BLaER1 (cell line): ENCODE results near the gene TSPAN9.

ENCODE experiments used
- H3K27ac ChIP-seq: shearing (Covaris generic); formaldehyde crosslinking; 2 replicates; pipeline ENCODE4 v1.8.1; 2022
- H3K27me3 ChIP-seq: shearing (Covaris generic); formaldehyde crosslinking; 2 replicates; pipeline ENCODE4 v1.8.1; 2022
- H3K36me3 ChIP-seq: shearing (Covaris generic); formaldehyde crosslinking; 2 replicates; pipeline ENCODE4 v1.8.1; 2022
- H3K4me1 ChIP-seq: shearing (Covaris generic); formaldehyde crosslinking; 2 replicates; pipeline ENCODE4 v1.8.1; 2022
- H3K4me2 ChIP-seq: shearing (Covaris generic); formaldehyde crosslinking; 2 replicates; pipeline ENCODE4 v1.8.1; 2022
- H3K4me3 ChIP-seq: shearing (Covaris generic); formaldehyde crosslinking; 2 replicates; pipeline ENCODE4 v1.8.1; 2022
- H3K9ac ChIP-seq: shearing (Covaris generic); formaldehyde crosslinking; 2 replicates; pipeline ENCODE4 v1.8.1; 2022
- H3K9me3 ChIP-seq: shearing (Covaris generic); formaldehyde crosslinking; 2 replicates; pipeline ENCODE4 v1.8.1; 2022
- H4K20me1 ChIP-seq: shearing (Covaris generic); formaldehyde crosslinking; 2 replicates; pipeline ENCODE4 v1.8.1; 2022
- Cebpa-rat ChIP-seq: shearing (Covaris generic); IDR thresholded peaks from 2 replicates; pipeline ENCODE4 v1.8.1; 2022

TSPAN9 gene

GRCh38 chr12:3308063-3308462 lies 230.9 kb downstream of the TSPAN9 start:
- Histone ChIP-seq H3K4me2 (no peak overlapping the region), H4K20me1 (no peaks in the 10 kb centered on the region), H3K9me3 (no peaks in the 10 kb centered on the region), H3K4me3 (no peak overlapping the region), H3K4me1 (peaks cover 18% of the 10 kb centered on the region), H3K9ac (no peak overlapping the region), H3K27ac (no peak overlapping the region), H3K27me3 (no peaks in the 10 kb centered on the region), H3K36me3 (no peaks in the 10 kb centered on the region)
- TF ChIP-seq Cebpa-rat = no peak

DNA sequence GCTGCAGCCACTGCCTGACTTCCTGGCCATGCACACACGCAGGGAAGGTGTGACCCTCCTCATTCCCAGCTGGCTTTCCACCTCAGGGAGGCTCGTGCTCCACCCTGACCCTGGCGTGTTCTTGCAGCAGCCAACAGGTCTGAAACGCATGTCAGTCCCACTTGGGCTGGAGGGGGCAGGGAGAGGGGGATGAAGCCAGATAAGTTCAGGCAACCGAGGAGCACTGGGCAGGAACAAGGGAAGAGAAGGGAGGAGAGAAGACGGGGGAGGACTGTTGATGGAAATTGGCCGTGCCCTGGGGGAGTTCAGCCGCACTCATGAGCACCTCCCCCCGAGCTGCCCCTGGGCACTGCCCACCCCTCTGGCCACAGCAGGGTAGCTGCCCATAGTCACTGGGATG lies 231.4 kb downstream of the TSPAN9 start:
- H3K4me2 ChIP-seq = no peak overlapping the region
- H3K9me3 ChIP-seq = no peaks in the 10 kb centered on the region
- no peak overlapping the region for H3K9ac ChIP-seq
- H3K4me1 ChIP-seq = peaks cover 18% of the 10 kb centered on the region
- H4K20me1 ChIP-seq = no peaks in the 10 kb centered on the region
- no peaks in the 10 kb centered on the region for H3K27me3 ChIP-seq
- H3K4me3 ChIP-seq = no peak overlapping the region
- no peak overlapping the region for H3K27ac ChIP-seq
- no peaks in the 10 kb centered on the region for H3K36me3 ChIP-seq
- no peak for TF ChIP-seq Cebpa-rat

- Histone ChIP-seq H3K4me2 (peak overlapping the region; percentile 30; the same call in 1 of the 2 replicates), H3K9ac (no peak overlapping the region), H3K27me3 (no peaks in the 10 kb centered on the region), H3K4me3 (no peak overlapping the region), H3K4me1 (peaks cover 13% of the 10 kb centered on the region), H4K20me1 (no peaks in the 10 kb centered on the region), H3K9me3 (no peaks in the 10 kb centered on the region), H3K27ac (no peak overlapping the region), H3K36me3 (no peaks in the 10 kb centered on the region)
- no peak for TF ChIP-seq Cebpa-rat
Measured at GRCh38 chr12:3309805-3310204, 232.6 kb downstream of the TSPAN9 start.

DNA sequence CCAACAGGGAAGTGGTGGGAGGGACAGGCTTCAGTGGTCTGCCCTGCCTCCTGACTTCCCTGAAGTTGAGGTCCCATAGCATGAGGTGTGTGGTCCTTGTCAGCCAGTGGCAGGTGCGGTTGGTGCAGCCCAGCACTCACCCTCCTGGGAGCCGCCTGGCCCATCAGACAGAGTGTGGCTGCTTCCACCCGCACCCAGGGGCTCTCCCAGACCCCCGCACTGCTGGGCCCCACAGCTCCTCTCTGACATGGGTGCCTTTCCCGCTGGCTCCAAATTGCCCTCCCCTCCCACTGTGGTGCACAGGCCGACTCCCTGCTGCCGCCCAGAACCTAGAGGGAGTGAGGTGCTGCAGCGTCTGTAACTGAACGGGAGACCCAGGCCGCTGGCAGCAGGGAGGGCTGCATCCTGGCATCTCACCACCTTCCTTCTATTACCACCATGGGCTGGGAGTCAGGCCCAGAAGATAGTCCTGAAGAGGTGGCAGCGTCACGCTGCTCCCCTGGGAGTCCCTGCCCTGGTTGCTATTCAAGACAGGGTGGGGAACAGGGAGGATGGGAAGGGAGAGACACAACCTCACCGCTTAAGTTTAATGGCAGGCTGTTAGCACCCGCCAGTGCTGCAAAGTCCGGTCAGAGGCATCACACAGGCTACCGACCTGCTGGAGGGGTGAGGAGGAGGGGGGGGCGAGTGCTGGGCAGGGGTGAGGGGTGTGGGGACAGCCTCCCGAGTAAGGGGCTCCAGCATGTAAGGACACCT lies 233.3 kb downstream of the TSPAN9 start:
- Histone ChIP-seq H3K36me3 (no peaks in the 10 kb centered on the region), H3K4me3 (no peak overlapping the region), H3K4me1 (peaks cover 19% of the 10 kb centered on the region), H3K9ac (no peak overlapping the region), H3K27ac (no peak overlapping the region), H3K9me3 (no peaks in the 10 kb centered on the region), H4K20me1 (no peaks in the 10 kb centered on the region), H3K4me2 (peak overlapping the region; percentile 30; the same call in 1 of the 2 replicates), H3K27me3 (no peaks in the 10 kb centered on the region)
- TF ChIP-seq Cebpa-rat = no peak

DNA sequence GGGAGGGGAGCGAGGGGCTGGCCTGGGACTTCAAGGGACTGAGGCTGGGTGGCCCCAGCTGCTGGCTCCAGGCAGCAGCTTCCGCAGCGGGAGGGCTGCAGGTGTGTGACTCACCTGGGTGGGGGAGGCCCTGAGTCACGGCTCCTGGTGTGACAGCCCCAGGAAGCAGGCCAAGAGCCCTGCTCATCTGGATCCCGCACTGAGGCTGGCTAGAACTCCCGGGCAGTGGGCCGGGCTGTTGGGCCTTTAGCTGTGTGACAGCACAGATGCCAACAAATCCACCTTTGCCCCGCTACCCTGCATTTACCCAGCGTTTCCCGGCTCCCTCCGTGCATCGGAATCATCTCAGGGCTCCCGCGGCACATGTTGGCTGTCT lies 233.8 kb downstream of the TSPAN9 start:
- no peak for TF ChIP-seq Cebpa-rat

DNA sequence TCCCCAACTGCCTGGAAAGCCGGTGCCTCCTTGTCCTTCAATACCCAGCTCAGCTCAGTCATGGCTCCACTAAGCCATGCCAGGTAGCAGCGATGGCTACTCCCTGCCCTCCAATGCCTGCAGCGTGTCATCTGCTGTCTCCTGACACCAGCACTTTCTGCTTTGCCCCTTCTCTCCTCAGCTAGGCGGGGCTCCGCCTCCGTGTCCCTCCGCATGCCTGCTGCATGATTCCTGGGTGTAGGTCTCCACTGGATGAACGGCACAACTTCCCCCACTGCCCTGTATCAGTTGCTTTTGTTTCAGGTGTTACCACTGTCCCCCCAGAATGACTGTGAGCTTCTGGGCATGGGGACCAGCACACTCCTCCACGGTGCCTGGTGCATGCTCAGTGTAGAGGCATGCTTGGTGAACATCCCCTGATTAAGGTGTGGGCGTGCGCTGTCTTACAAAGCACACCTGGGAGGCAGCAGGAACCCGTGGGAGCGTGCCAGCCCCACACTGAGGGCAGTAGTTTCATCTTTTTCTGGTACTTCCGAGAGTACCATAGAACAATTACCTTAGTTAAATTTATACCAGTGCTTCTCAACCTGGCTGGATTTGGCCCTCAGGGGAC lies 234.4 kb downstream of the TSPAN9 start:
- Histone ChIP-seq H3K4me1 (peaks cover 21% of the 10 kb centered on the region), H3K4me2 (no peak overlapping the region; the same call in 1 of the 2 replicates), H3K36me3 (no peaks in the 10 kb centered on the region), H3K27ac (no peak overlapping the region), H3K9me3 (no peaks in the 10 kb centered on the region), H3K4me3 (no peak overlapping the region), H3K9ac (no peak overlapping the region), H4K20me1 (no peaks in the 10 kb centered on the region), H3K27me3 (no peaks in the 10 kb centered on the region)
- no peak for TF ChIP-seq Cebpa-rat

More for the DNA sequence above, 233.8 kb downstream of the TSPAN9 start:
- Histone ChIP-seq H4K20me1 (no peaks in the 10 kb centered on the region), H3K9me3 (no peaks in the 10 kb centered on the region), H3K4me1 (peaks cover 21% of the 10 kb centered on the region), H3K36me3 (no peaks in the 10 kb centered on the region), H3K4me2 (no peak overlapping the region), H3K27ac (no peak overlapping the region), H3K4me3 (no peak overlapping the region), H3K27me3 (no peaks in the 10 kb centered on the region), H3K9ac (no peak overlapping the region)

GRCh38 chr12:3313066-3313465 lies 235.9 kb downstream of the TSPAN9 start:
- H3K9ac ChIP-seq = no peak overlapping the region
- H3K4me1 ChIP-seq = peaks cover 31% of the 10 kb centered on the region
- H3K4me2 ChIP-seq = no peak overlapping the region
- H4K20me1 ChIP-seq = no peaks in the 10 kb centered on the region
- no peak for TF ChIP-seq Cebpa-rat
- no peaks in the 10 kb centered on the region for H3K27me3 ChIP-seq
- no peaks in the 10 kb centered on the region for H3K9me3 ChIP-seq
- no peak overlapping the region for H3K27ac ChIP-seq
- H3K4me3 ChIP-seq = no peak overlapping the region
- no peaks in the 10 kb centered on the region for H3K36me3 ChIP-seq

DNA sequence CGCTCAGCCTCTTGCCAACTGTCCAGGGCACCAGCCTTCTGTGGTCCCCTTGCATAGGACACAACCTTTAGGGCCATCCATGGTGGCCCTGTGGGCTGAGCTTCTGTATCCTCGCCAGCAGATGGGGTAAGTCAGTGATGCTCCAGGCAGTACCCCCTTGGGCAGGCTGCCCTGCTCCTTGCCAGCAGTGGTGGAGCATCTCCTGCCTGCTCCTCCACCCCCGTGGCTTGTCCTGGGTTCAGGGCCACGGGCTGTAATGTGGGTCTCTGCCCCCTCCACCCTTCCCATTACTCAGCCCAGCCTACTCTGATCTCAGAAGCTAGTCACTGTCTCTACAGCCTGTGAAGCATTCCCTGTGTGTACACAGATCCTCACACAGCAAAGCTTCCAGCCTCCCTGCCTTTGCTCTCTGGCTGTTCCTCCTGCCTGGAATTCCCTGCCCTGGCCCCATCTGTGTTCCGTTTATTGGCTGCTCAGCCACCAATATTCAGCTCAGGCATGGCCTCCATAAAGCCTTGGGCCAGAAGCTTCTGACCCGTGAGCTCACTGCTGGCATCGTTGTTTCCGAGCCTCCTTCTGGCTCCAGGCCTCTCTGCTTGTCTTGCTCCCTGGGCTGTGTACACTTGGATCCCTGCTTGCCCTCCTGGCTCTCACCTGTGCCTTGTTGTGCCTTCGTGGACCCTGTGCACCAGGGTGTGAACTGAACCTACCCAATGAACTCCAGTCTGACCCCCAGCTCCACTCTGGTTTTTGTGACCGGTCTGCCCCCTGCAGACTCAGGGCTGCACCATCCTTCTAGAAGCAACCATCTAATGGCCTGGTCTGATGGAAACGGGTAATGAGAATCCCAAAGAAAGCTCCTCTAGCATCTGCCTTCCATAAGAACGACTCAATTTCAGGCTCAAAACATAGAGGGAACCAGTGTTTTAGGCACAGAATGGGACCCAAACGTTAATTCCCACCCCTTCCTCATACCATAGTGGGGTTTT lies 236.8 kb downstream of the TSPAN9 start:
- H3K27ac ChIP-seq = no peak overlapping the region
- H3K36me3 ChIP-seq = no peaks in the 10 kb centered on the region
- H4K20me1 ChIP-seq = no peaks in the 10 kb centered on the region
- no peak overlapping the region for H3K9ac ChIP-seq
- H3K27me3 ChIP-seq = no peaks in the 10 kb centered on the region
- H3K4me2 ChIP-seq = no peak overlapping the region
- H3K4me1 ChIP-seq = peaks cover 40% of the 10 kb centered on the region
- H3K4me3 ChIP-seq = no peak overlapping the region
- H3K9me3 ChIP-seq = no peaks in the 10 kb centered on the region
- no peak for TF ChIP-seq Cebpa-rat

GRCh38 chr12:3315201-3315661 lies 238.1 kb downstream of the TSPAN9 start:
- Histone ChIP-seq H3K27me3 (no peaks in the 10 kb centered on the region), H3K36me3 (no peaks in the 10 kb centered on the region), H3K4me1 (peaks cover 49% of the 10 kb centered on the region), H3K4me3 (no peak overlapping the region), H3K9ac (no peak overlapping the region), H4K20me1 (no peaks in the 10 kb centered on the region), H3K9me3 (no peaks in the 10 kb centered on the region), H3K4me2 (0 out of 2 replicates have a peak overlapping the region, but pooled peaks have one; percentile 23), H3K27ac (no peak overlapping the region)
- no peak for TF ChIP-seq Cebpa-rat
